MV-4-11 (cell line): Measurements from ENCODE around the gene SPOCK2.
"Not testable (repeated sequence)": the region's sequence is repeated elsewhere in the genome, so short reads cannot be mapped to it uniquely, and the experiment has no call there.

ENCODE experiments used
- DNase-seq: peaks from one replicate; lab custom pipeline; 2025; lab: John Stamatoyannopoulos, UW

The SPOCK2 gene

GRCh38 chr10:72056932-72057751 is 31.2 kb downstream of the SPOCK2 start:
- DNase-seq = no peak

- no peak for DNase-seq
Measured at GRCh38 chr10:72056113-72056512, 32.2 kb downstream of the SPOCK2 start.

- no peak for DNase-seq
Measured at GRCh38 chr10:72053690-72054089, 34.7 kb downstream of the SPOCK2 start.

GRCh38 chr10:72050873-72051272 is 37.5 kb downstream of the SPOCK2 start:
- no peak for DNase-seq

- no peak for DNase-seq
Measured at GRCh38 chr10:72049969-72050781, 38.2 kb downstream of the SPOCK2 start.

GRCh38 chr10:72049472-72049871 is 38.9 kb downstream of the SPOCK2 start:
- no peak for DNase-seq

- DNase-seq = peak; percentile 89
Measured at GRCh38 chr10:72048450-72049124, 39.8 kb downstream of the SPOCK2 start.

GRCh38 chr10:72045586-72045985 is 42.8 kb downstream of the SPOCK2 start:
- no peak for DNase-seq

- DNase-seq = no peak
Measured at GRCh38 chr10:72044417-72045041, 43.8 kb downstream of the SPOCK2 start.

- DNase-seq = no peak
Measured at GRCh38 chr10:72043016-72043834, 45.1 kb downstream of the SPOCK2 start.

GRCh38 chr10:72041491-72041890 is 46.9 kb downstream of the SPOCK2 start:
- no peak for DNase-seq

GRCh38 chr10:72039377-72039776 is 49.0 kb downstream of the SPOCK2 start:
- DNase-seq = no peak

- no peak for DNase-seq
Measured at GRCh38 chr10:72038458-72039001, 49.8 kb downstream of the SPOCK2 start.

- no peak for DNase-seq
Measured at GRCh38 chr10:72037811-72038210, 50.5 kb downstream of the SPOCK2 start.

- no peak for DNase-seq
Measured at GRCh38 chr10:72037266-72037665, 51.1 kb downstream of the SPOCK2 start.

- DNase-seq = no peak
Measured at GRCh38 chr10:72035252-72035887, 53.0 kb downstream of the SPOCK2 start.

- no peak for DNase-seq
Measured at GRCh38 chr10:72034761-72035160, 53.6 kb downstream of the SPOCK2 start.

GRCh38 chr10:72034040-72034499 is 54.3 kb downstream of the SPOCK2 start:
- DNase-seq = no peak

GRCh38 chr10:72032409-72033162 is 55.8 kb downstream of the SPOCK2 start:
- DNase-seq = not testable (repeated sequence)

- no peak for DNase-seq
Measured at GRCh38 chr10:72031706-72032105, 56.6 kb downstream of the SPOCK2 start.
